Mammary epithelial cell (primary cell): ENCODE results near the gene KRTAP19-4.

Experiments
- CTCF ChIP-seq, 2 donors: IDR thresholded peaks in 1 of 2; conservative IDR thresholded peaks in 1 of 2; 2 replicates each; pipeline ENCODE4 v1.5.1; 2011 to 2012; ENCODE audit warnings: inconsistent platforms in 2 of 2, low read length in 2 of 2, mild to moderate bottlenecking in 2 of 2, control low read depth in 1 of 2, low read depth in 1 of 2; ENCODE audit not compliant: insufficient read depth in 1 of 2; ENCODE audit errors: extremely low read depth in 1 of 2
- EZH2 ChIP-seq: IDR thresholded peaks from 2 replicates; pipeline ENCODE4 v1.6.1; 2012; ENCODE audit warnings: low read length, inconsistent platforms, borderline replicate concordance

- no peak for TF ChIP-seq CTCF (conservative IDR thresholded peaks at IDR 0.05 in 1 of 2, IDR thresholded peaks at IDR 0.05 in 1 of 2; ENCODE audit: extremely low read depth in 1 of 2, insufficient read depth in 1 of 2, low read depth in 1 of 2, low read length in 2 of 2)
- no peak for TF ChIP-seq EZH2
Measured at GRCh38 chr21:30497065-30497464, at the start of gene KRTAP19-4.
